ENCODE results near the gene SLC28A3.

GRCh38 chr9:84235511-84235910, 105.0 kb downstream of the SLC28A3 start:
- no peak for TF ChIP-seq CTCF (IDR thresholded peaks at IDR 0.05)
- no peak for TF ChIP-seq POLR2A (IDR thresholded peaks at IDR 0.05)
- TF ChIP-seq EP300 (IDR thresholded peaks at IDR 0.05), result no peak

Data from upper lobe of left lung (tissue), 4 donors.